Activated CD8-positive, alpha-beta memory T cell treated with anti-CD3 and anti-CD28 coated beads, Interleukin-2, amount 50 U/mL, for 24 hours (primary cell): Measurements from ENCODE around the gene CERS2.

ENCODE experiments used
- DNase-seq: peaks from one replicate; pipeline ENCODE4 v3.0.0-alpha.2; 2020; ENCODE audit errors: extremely low read depth

Gene CERS2

GRCh38 chr1:150974580-150975478 lies at the start of gene CERS2:
Gene CERS2 (minus strand): TSS chr1:150974835. CDS start chr1:150969090, 5,745 bp downstream.
- peak; percentile 27 for DNase-seq

- DNase-seq = no peak
Measured at GRCh38 chr1:151013518-151013917, 38.9 kb upstream of the CERS2 start.

- DNase-seq = no peak
Measured at GRCh38 chr1:151012684-151013471, 38.2 kb upstream of the CERS2 start.

- no peak for DNase-seq
Measured at GRCh38 chr1:151011154-151011850, 36.7 kb upstream of the CERS2 start.

GRCh38 chr1:151010346-151010726 lies 35.7 kb upstream of the CERS2 start:
- no peak for DNase-seq

GRCh38 chr1:151009674-151010345 lies 35.2 kb upstream of the CERS2 start:
- DNase-seq = no peak

GRCh38 chr1:151009206-151009587 lies 34.6 kb upstream of the CERS2 start:
- DNase-seq = no peak

- peak; percentile 90 for DNase-seq
Measured at GRCh38 chr1:151008244-151009205, 33.9 kb upstream of the CERS2 start, which contains the start of gene PRUNE1. Gene PRUNE1 (plus strand): TSS chr1:151008449. CDS start chr1:151008633, 184 bp downstream.

- no peak for DNase-seq
Measured at GRCh38 chr1:151007853-151008243, 33.2 kb upstream of the CERS2 start.

- DNase-seq = no peak
Measured at GRCh38 chr1:151006327-151007052, 31.9 kb upstream of the CERS2 start, which contains the start of gene MINDY1. Gene MINDY1 (minus strand): TSS chr1:151006902. CDS start chr1:151002617, 4,285 bp downstream.

- no peak for DNase-seq
Measured at GRCh38 chr1:151005729-151006319, 31.2 kb upstream of the CERS2 start.

GRCh38 chr1:151003180-151003579 lies 28.5 kb upstream of the CERS2 start:
- no peak for DNase-seq

GRCh38 chr1:151002611-151003010 lies 28.0 kb upstream of the CERS2 start:
- DNase-seq = no peak

- no peak for DNase-seq
Measured at GRCh38 chr1:151002051-151002450, 27.4 kb upstream of the CERS2 start.

- no peak for DNase-seq
Measured at GRCh38 chr1:151001602-151002001, 27.0 kb upstream of the CERS2 start.

- DNase-seq = no peak
Measured at GRCh38 chr1:151000408-151000807, 25.8 kb upstream of the CERS2 start.

GRCh38 chr1:150999926-151000325 lies 25.3 kb upstream of the CERS2 start:
- no peak for DNase-seq

GRCh38 chr1:150999051-150999674 lies 24.5 kb upstream of the CERS2 start:
- no peak for DNase-seq

GRCh38 chr1:150997949-150998348 lies 23.3 kb upstream of the CERS2 start:
- DNase-seq = no peak
